ENCODE data around the gene CDC27.
"Not testable (repeated sequence)": the region's sequence is repeated elsewhere in the genome, so short reads cannot be mapped to it uniquely, and the experiment has no call there.

Gene CDC27

DNA sequence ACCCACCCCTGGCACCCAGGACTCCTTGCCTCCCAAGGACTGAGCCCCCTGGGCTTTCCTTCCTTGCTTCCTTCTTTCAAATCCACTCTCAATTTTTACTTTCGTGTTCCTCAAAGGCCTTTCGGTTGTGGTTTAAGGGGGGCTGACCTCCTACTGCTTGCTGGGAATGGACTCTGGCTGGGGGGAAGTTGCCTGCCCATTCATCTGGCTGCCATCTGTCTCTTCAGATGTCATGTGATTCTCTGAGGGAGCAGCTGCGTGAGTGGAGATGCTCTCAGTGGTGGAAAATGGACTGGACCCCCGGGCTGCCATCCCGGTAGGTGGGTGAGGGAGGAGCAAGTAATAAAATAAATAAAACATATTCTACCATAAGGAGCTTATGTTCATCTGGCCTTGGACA lies 116.2 kb downstream of the CDC27 start:
- Histone ChIP-seq H3K36me3 (no peaks in the 10 kb centered on the region), H3K4me1 (no peaks in the 10 kb centered on the region), H3K27ac (no peak overlapping the region), H3K9me3 (no peaks in the 10 kb centered on the region), H3K27me3 (no peaks in the 10 kb centered on the region), H3K4me3 (no peak overlapping the region)
- intact Hi-C loops (cut with DNase I; ENCODE audit: low total_unique reads): no loop called here
- TF ChIP-seq, protein P1, sequence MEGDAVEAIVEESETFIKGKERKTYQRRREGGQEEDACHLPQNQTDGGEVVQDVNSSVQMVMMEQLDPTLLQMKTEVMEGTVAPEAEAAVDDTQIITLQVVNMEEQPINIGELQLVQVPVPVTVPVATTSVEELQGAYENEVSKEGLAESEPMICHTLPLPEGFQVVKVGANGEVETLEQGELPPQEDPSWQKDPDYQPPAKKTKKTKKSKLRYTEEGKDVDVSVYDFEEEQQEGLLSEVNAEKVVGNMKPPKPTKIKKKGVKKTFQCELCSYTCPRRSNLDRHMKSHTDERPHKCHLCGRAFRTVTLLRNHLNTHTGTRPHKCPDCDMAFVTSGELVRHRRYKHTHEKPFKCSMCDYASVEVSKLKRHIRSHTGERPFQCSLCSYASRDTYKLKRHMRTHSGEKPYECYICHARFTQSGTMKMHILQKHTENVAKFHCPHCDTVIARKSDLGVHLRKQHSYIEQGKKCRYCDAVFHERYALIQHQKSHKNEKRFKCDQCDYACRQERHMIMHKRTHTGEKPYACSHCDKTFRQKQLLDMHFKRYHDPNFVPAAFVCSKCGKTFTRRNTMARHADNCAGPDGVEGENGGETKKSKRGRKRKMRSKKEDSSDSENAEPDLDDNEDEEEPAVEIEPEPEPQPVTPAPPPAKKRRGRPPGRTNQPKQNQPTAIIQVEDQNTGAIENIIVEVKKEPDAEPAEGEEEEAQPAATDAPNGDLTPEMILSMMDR (IDR thresholded peaks at IDR 0.05): no peak
- peak in 1 of 2 donors; percentile 42 for DNase-seq

DNA sequence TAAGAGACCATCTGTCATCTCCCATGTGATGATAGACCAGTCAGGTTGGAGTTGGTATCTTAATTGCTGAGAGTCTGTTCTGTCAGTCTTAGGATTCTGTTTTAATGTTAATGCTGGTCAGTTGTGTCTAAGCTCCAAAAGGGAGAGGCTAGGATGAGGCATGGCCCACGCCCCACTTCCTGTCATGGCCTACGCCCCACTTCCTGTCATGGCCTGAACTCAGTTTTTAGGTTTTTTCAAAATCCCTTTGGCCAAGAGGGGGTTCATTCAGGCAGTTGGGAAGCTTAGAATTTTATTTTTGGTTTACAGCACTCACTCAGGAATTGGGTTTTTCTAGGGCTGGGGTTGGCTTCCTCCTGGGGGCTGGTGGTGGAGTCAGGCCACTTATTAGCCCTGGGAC lies 117.9 kb downstream of the CDC27 start:
- DNase-seq; H3K27ac ChIP-seq; H3K27me3 ChIP-seq; intact Hi-C loops (cut with DNase I; ENCODE audit: low total_unique reads); H3K9me3 ChIP-seq; H3K4me1 ChIP-seq; H3K36me3 ChIP-seq; H3K4me3 ChIP-seq: not testable (repeated sequence)

DNA sequence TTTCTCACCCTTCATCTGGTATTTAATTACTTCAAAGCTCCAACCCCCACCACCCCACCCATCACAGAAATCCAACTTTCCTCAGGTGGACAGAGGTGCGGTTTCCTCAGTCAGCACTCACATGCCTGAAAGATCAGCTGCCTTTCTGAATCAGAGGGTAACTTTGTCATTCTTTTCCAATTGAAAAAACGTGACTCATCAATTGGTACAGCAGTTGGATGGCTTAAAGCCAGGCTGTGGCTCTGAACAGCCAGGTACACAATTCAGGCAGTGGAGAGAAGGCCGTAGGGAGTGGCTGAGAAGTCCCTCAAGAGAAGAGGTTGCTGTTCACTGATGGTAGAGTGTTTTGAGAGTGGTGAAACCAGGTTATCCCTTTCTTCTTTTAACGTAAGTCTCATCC lies 118.8 kb downstream of the CDC27 start:
- H3K9me3 ChIP-seq; DNase-seq; H3K27me3 ChIP-seq; H3K36me3 ChIP-seq; H3K4me1 ChIP-seq; H3K4me3 ChIP-seq; H3K27ac ChIP-seq; intact Hi-C loops (cut with DNase I; ENCODE audit: low total_unique reads): not testable (repeated sequence)
